Caco-2 (cell line): Measurements from ENCODE around the gene SH2B3. TPM values are rescaled to one million over a fixed set of nuclear protein-coding genes. Genes with fewer than 3 reads are reported as not detected.
A peak's percentile ranks its signal among the peaks of the same experiment; 100 is the strongest.

Experiments
- BruUV-seq: library from RNA; stranded (reverse); fragments of 400-500 nt; replicated peaks from 2 replicates; lab custom pipeline; 2021; lab: Mats Ljungman, UMichigan
- CTCF ChIA-PET: fragments of 300-600 bp; sonication (Branson Sonifier 250); formaldehyde crosslinking; loops from one replicate; lab custom pipeline; 2022; ENCODE audit warnings: antibody characterized with exemption; lab: Charles Lee
- POLR2A ChIA-PET: fragments of 300-600 bp; sonication (Branson Sonifier 250); formaldehyde crosslinking; loops from one replicate; lab custom pipeline; 2022; ENCODE audit warnings: antibody characterized with exemption; lab: Charles Lee
- DNase-seq, 2 experiments: peaks; one replicate each; pipeline versions ENCODE4 v3.0.0 to v3.0.0-alpha.2; 2020 to 2022
- H3K27me3 ChIP-seq: replicated peaks from 2 replicates; pipeline ENCODE4 v1.6.0; 2011; ENCODE audit warnings: low read length; ENCODE audit not compliant: control insufficient read depth, insufficient read depth
- H3K36me3 ChIP-seq: 2 replicates; pipeline ENCODE4 v1.5.1; 2011; ENCODE audit warnings: low read length; ENCODE audit not compliant: control insufficient read depth, insufficient read depth
- H3K4me1 ChIP-seq: fragments of 250-450 bp; sonication (Bioruptor Pico); 2 replicates; pipeline ENCODE4 v1.5.1; 2020; ENCODE audit warnings: mild to moderate bottlenecking
- H3K4me3 ChIP-seq: 2 replicates; pipeline ENCODE4 v1.5.1; 2011; ENCODE audit warnings: low read depth, mild to moderate bottlenecking, control low read depth, low read length
- H3K9me3 ChIP-seq: fragments of 250-450 bp; sonication (Bioruptor Pico); 2 replicates; pipeline ENCODE4 v1.5.1; 2020; ENCODE audit warnings: mild to moderate bottlenecking, moderate library complexity
- H3K27ac Mint-ChIP-seq: one replicate; pipeline ENCODE4 v1.8.0; 2022; ENCODE audit warnings: mixed read lengths; ENCODE audit not compliant: unreplicated experiment
- H3K27me3 Mint-ChIP-seq: one replicate; pipeline ENCODE4 v1.8.0; 2022; ENCODE audit warnings: mixed read lengths; ENCODE audit not compliant: insufficient read depth, unreplicated experiment
- H3K36me3 Mint-ChIP-seq: one replicate; pipeline ENCODE4 v1.8.0; 2022; ENCODE audit warnings: mild to moderate bottlenecking, mixed read lengths; ENCODE audit not compliant: insufficient read depth, unreplicated experiment
- H3K4me1 Mint-ChIP-seq: one replicate; pipeline ENCODE4 v1.8.0; 2022; ENCODE audit warnings: low read depth, mixed read lengths; ENCODE audit not compliant: unreplicated experiment
- H3K4me3 Mint-ChIP-seq: one replicate; pipeline ENCODE4 v1.8.0; 2022; ENCODE audit warnings: mild to moderate bottlenecking, moderate library complexity, mixed read lengths; ENCODE audit not compliant: unreplicated experiment
- H3K9me3 Mint-ChIP-seq: one replicate; pipeline ENCODE4 v1.8.0; 2022; ENCODE audit warnings: mixed read lengths; ENCODE audit not compliant: unreplicated experiment
- CTCF ChIP-seq, 2 experiments: fragments of 200-600 bp in 1 of 2; IDR thresholded peaks; 1 replicate in 1 of 2; 2 replicates in 1 of 2; pipeline versions ENCODE4 v1.5.1 to v1.8.0; 2011 to 2022; ENCODE audit warnings: antibody characterized with exemption in 1 of 2, control low read depth in 1 of 2, inconsistent platforms in 1 of 2, low read depth in 1 of 2, low read length in 1 of 2, mild to moderate bottlenecking in 1 of 2, moderate library complexity in 1 of 2; ENCODE audit not compliant: insufficient read depth in 1 of 2, severe bottlenecking in 1 of 2, unreplicated experiment in 1 of 2
- intact Hi-C: fragments of 100-400 bp; cut with micrococcal nuclease; formaldehyde crosslinking; loops from one replicate; pipeline ENCODE4 v1.10.0; 2022; ENCODE audit not compliant: unreplicated experiment
- total RNA-seq: library from RNA; stranded (reverse); gene quantifications from 2 replicates; pipeline ENCODE4 v1.2.3, GENCODE V29; 2022

The SH2B3 gene
- total RNA-seq, 1 experiment from 2014 or later: 16.1 TPM

- TF ChIP-seq CTCF (IDR thresholded peaks at IDR 0.05; ENCODE audit: insufficient read depth in 1 of 2, low read depth in 1 of 2, low read length in 1 of 2, severe bottlenecking in 1 of 2, unreplicated experiment in 1 of 2): no peak
- no peaks in the 10 kb centered on the region for H3K27me3 Mint-ChIP-seq
- no peaks in the 10 kb centered on the region for H3K9me3 ChIP-seq
- ChIA-PET POLR2A (no interaction called here), CTCF (interaction anchor here (0.8 to 2.3 kb wide), 10 partner anchors 10 to 121 kb away, joined by 3 to 32 read pairs (median 4); no protein-coding TSS in a partner anchor)
- H3K36me3 Mint-ChIP-seq: peaks cover 85% of the 10 kb centered on the region
- no peak for DNase-seq
- no peak overlapping the region for H3K4me3 ChIP-seq
- H3K4me1 ChIP-seq: no peaks in the 10 kb centered on the region
- H3K27me3 ChIP-seq: no peaks in the 10 kb centered on the region
- H3K27ac Mint-ChIP-seq: no peak overlapping the region
- BruUV-seq: no TSS peak
- no peak overlapping the region for H3K4me3 Mint-ChIP-seq
- H3K4me1 Mint-ChIP-seq: no peaks in the 10 kb centered on the region
- intact Hi-C loops: loop anchor here (1.0 to 2.0 kb wide), 2 partner anchors 46 to 54 kb away; partner anchors contain the start of gene SH2B3
- H3K9me3 Mint-ChIP-seq: no peaks in the 10 kb centered on the region
- peaks cover 7% of the 10 kb centered on the region for H3K36me3 ChIP-seq
Measured at GRCh38 chr12:111451232-111451631, 45.5 kb downstream of the SH2B3 start.

DNA sequence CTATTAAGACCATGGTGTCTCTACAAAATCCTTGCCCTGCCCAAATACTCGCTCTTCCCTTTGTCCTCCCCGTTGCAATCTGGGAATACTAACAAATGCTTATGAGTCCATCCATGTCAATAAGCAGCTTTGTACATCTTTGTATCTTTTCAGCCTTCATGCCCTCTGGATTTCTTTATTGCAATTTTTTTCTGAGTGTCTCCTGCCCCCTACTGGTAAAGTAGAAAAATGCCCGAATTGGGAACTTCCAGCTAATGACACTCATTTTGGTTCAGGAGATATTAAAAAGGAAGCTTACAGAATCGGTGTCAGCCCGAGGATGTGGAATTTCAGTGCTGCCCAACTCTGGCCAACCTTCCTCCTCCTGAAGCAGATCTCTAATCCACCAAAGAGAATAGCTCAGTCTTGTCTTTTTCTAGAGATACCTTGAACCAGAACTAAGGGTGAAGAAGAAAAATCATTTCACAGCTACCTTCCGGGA, 46.0 kb downstream of the SH2B3 start:
- DNase-seq: peak in 1 of 2 experiments; percentile 50
- H3K4me1 Mint-ChIP-seq: no peaks in the 10 kb centered on the region
- Histone ChIP-seq H3K4me1 (no peaks in the 10 kb centered on the region), H3K9me3 (no peaks in the 10 kb centered on the region), H3K4me3 (no peak overlapping the region), H3K27me3 (no peaks in the 10 kb centered on the region), H3K36me3 (peaks cover 6% of the 10 kb centered on the region)
- intact Hi-C loops: loop anchor here (1.0 to 2.0 kb wide), 3 partner anchors 47 to 121 kb away; partner anchors contain the start of gene SH2B3
- ChIA-PET POLR2A (no interaction called here), CTCF (interaction anchor here (0.8 to 2.3 kb wide), 10 partner anchors 9 to 122 kb away, joined by 3 to 32 read pairs (median 4); no protein-coding TSS in a partner anchor)
- no peaks in the 10 kb centered on the region for H3K27me3 Mint-ChIP-seq
- BruUV-seq: no TSS peak
- TF ChIP-seq CTCF (IDR thresholded peaks at IDR 0.05; ENCODE audit: insufficient read depth in 1 of 2, low read depth in 1 of 2, low read length in 1 of 2, severe bottlenecking in 1 of 2, unreplicated experiment in 1 of 2): peak; percentile 70 to 75
- H3K27ac Mint-ChIP-seq: no peak overlapping the region
- peaks cover 85% of the 10 kb centered on the region for H3K36me3 Mint-ChIP-seq
- H3K9me3 Mint-ChIP-seq: no peaks in the 10 kb centered on the region
- no peak overlapping the region for H3K4me3 Mint-ChIP-seq

GRCh38 chr12:111453071-111453989, 47.6 kb downstream of the SH2B3 start:
- CTCF ChIA-PET: no interaction called here
- no peak overlapping the region for H3K27ac Mint-ChIP-seq
- POLR2A ChIA-PET: no interaction called here

More at GRCh38 chr12:111453071-111453989, 47.6 kb downstream of the SH2B3 start:
- H3K27me3 ChIP-seq: no peaks in the 10 kb centered on the region
- Mint-ChIP-seq H3K27me3 (no peaks in the 10 kb centered on the region), H3K36me3 (peaks cover 85% of the 10 kb centered on the region), H3K4me3 (no peak overlapping the region), H3K4me1 (no peaks in the 10 kb centered on the region), H3K9me3 (no peaks in the 10 kb centered on the region)
- H3K4me3 ChIP-seq: no peak overlapping the region
- H3K36me3 ChIP-seq: peaks cover 6% of the 10 kb centered on the region
- intact Hi-C loops: loop anchor here (2.0 kb wide), 1 partner anchor 123 kb away; no protein-coding TSS in a partner anchor
- H3K9me3 ChIP-seq: no peaks in the 10 kb centered on the region
- no peak for DNase-seq
- BruUV-seq: no TSS peak
- TF ChIP-seq CTCF (IDR thresholded peaks at IDR 0.05; ENCODE audit: insufficient read depth in 1 of 2, low read depth in 1 of 2, low read length in 1 of 2, severe bottlenecking in 1 of 2, unreplicated experiment in 1 of 2): no peak
- no peaks in the 10 kb centered on the region for H3K4me1 ChIP-seq
